ENCODE data around the gene SRPX2.
"Not testable (repeated sequence)": the region's sequence is repeated elsewhere in the genome, so short reads cannot be mapped to it uniquely, and the experiment has no call there.

Gene SRPX2

GRCh38 chrX:100704581-100705203 lies 60.7 kb downstream of the SRPX2 start:
- no peak for DNase-seq

DNA sequence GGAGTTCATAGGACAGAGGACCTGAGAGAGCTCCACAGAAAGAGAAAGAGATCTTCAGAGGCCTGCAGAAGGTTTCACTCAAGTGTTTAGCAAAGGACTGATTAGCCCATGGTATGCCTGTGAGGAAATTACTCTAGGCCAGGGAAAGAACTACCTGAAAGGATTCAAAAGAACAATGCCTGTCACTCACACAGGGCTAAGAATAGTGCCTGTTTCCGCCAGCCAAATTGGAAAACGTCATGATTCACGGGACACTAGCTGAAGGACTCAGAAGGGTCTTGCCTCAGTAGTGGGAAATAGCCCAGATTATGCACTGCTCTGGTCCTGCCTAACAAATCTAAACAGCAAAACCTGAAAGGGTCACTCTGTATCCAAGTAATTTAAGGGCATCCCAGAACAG lies 66.8 kb downstream of the SRPX2 start:
- DNase-seq: no peak

DNA sequence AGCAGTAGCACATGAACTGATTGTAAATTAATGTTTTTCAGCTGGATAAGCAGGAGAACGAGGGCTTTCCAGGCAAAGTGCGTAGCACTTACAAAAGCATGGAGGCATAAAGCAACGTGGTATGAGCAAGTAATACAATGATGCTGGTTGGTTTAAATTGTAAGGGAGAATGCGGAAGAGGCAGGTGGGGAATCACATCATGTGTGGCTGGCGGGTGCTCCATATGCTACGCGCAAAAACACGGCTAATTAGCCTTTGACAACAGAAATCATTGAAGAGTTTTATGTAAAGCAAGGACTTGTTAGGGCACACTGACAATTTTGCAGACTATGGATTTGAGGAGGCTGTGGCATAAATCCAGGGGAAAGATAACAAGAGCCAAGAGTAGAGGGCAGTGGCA lies 73.4 kb downstream of the SRPX2 start:
- DNase-seq: no peak

GRCh38 chrX:100719139-100719538 lies 75.1 kb downstream of the SRPX2 start:
- DNase-seq: no peak

DNA sequence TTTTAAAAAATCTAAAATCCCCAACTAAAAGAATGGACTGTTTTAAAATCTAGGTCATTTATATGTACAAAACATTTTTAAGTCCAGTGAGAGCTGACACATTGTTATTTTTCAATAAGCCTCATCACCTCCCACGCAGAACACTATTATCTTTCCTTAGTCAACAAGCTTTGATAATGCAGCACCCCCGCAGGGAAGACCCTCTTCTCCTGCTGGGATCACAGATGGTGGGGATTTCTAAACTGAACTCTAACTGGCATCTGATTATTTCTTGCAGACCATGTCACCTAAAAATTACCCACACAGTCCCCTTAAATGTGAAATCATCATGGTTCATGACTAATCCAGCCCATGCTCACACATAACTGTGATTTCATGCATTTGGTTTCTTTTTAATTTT lies 76.3 kb downstream of the SRPX2 start:
- no peak for DNase-seq

- no peak for DNase-seq
Measured at GRCh38 chrX:100721328-100721727, 77.3 kb downstream of the SRPX2 start.

- not testable (repeated sequence) for DNase-seq
Measured at GRCh38 chrX:100724006-100724405, 80.0 kb downstream of the SRPX2 start.
